Occipital lobe (tissue), 2 donors: ENCODE data around the gene YWHAG. TPM values are rescaled to one million over a fixed set of nuclear protein-coding genes. Genes with fewer than 3 reads are reported as not detected.
"Not testable (repeated sequence)": the region's sequence is repeated elsewhere in the genome, so short reads cannot be mapped to it uniquely, and the experiment has no call there.

ENCODE experiments used
- DNase-seq: peaks from one replicate; lab custom pipeline; 2025; lab: John Stamatoyannopoulos, UW
- total RNA-seq: library from RNA; depleted of rRNA; stranded (reverse); fragments of >200 nt; gene quantifications from one replicate; pipeline ENCODE4 v1.2.3, GENCODE V29; 2014

YWHAG gene
- total RNA-seq, 1 donor from 2014 or later: 387 TPM

- no peak for DNase-seq
These were observed 9.4 kb downstream of the YWHAG start for GRCh38 chr7:76349313-76349885.

- DNase-seq: no peak
These were observed 11.1 kb downstream of the YWHAG start for GRCh38 chr7:76347710-76348109.

- no peak for DNase-seq
These were observed 12.0 kb downstream of the YWHAG start for GRCh38 chr7:76346778-76347177.

GRCh38 chr7:76346097-76346496 lies 12.7 kb downstream of the YWHAG start:
- DNase-seq: no peak

GRCh38 chr7:76343931-76344321 lies 14.9 kb downstream of the YWHAG start:
- DNase-seq: no peak

GRCh38 chr7:76343294-76343930 lies 15.4 kb downstream of the YWHAG start:
- no peak for DNase-seq

GRCh38 chr7:76342222-76342621 lies 16.6 kb downstream of the YWHAG start:
- DNase-seq: no peak

GRCh38 chr7:76340617-76341131 lies 18.1 kb downstream of the YWHAG start:
- no peak for DNase-seq

- no peak for DNase-seq
These were observed 20.3 kb downstream of the YWHAG start for GRCh38 chr7:76338298-76339084.

GRCh38 chr7:76337147-76337546 lies 21.6 kb downstream of the YWHAG start:
- DNase-seq: no peak

GRCh38 chr7:76336094-76336493 lies 22.7 kb downstream of the YWHAG start:
- no peak for DNase-seq

- DNase-seq: not testable (repeated sequence)
These were observed 23.4 kb downstream of the YWHAG start for GRCh38 chr7:76335417-76335816.

- DNase-seq: no peak
These were observed 24.3 kb downstream of the YWHAG start for GRCh38 chr7:76334320-76334967.

- DNase-seq: no peak
These were observed 25.2 kb downstream of the YWHAG start for GRCh38 chr7:76333511-76334101.

- DNase-seq: no peak
These were observed 26.7 kb downstream of the YWHAG start for GRCh38 chr7:76332078-76332477.

GRCh38 chr7:76330673-76331072 lies 28.1 kb downstream of the YWHAG start:
- no peak for DNase-seq

- no peak for DNase-seq
These were observed 28.5 kb downstream of the YWHAG start for GRCh38 chr7:76330261-76330660.

- no peak for DNase-seq
These were observed 29.3 kb downstream of the YWHAG start for GRCh38 chr7:76329479-76329878.

- DNase-seq: no peak
These were observed 30.4 kb downstream of the YWHAG start for GRCh38 chr7:76328389-76328788.

GRCh38 chr7:76327610-76328009 lies 31.2 kb downstream of the YWHAG start:
- DNase-seq: no peak

- no peak for DNase-seq
These were observed 32.1 kb downstream of the YWHAG start for GRCh38 chr7:76326646-76327233.
